Prostate gland (tissue), 2 donors: ENCODE data around the gene CD81. TPM values are rescaled to one million over a fixed set of nuclear protein-coding genes. Genes with fewer than 3 reads are reported as not detected.

Source experiments
- DNase-seq: peaks from one replicate; pipeline ENCODE4 v3.0.0-alpha.2; 2019; ENCODE audit warnings: low spot score
- H3K27ac ChIP-seq, 2 donors: fragments of 200-600 bp; sonication (generic); 2 replicates each; pipeline ENCODE4 v1.5.1; 2017 to 2019
- H3K27me3 ChIP-seq: fragments of 200-600 bp; sonication (generic); replicated peaks from 2 replicates; pipeline ENCODE4 v1.5.1; 2019; ENCODE audit not compliant: insufficient read depth
- H3K36me3 ChIP-seq, 2 donors: fragments of 200-600 bp; sonication (generic); 1 replicate in 1 of 2; 2 replicates in 1 of 2; pipeline versions ENCODE4 v1.5.1 to v1.8.1; 2017 to 2019
- H3K4me1 ChIP-seq: fragments of 200-600 bp; sonication (generic); replicated peaks from 2 replicates; pipeline ENCODE4 v1.5.1; 2019
- H3K4me3 ChIP-seq, 2 donors: fragments of 200-600 bp; sonication (generic); 2 replicates each; pipeline ENCODE4 v1.5.1; 2017 to 2019
- H3K9me3 ChIP-seq: fragments of 200-600 bp; sonication (generic); 2 replicates; pipeline ENCODE4 v1.5.1; 2017
- CTCF ChIP-seq, 4 experiments: fragments of 200-600 bp in 2 of 4; fragments of 450-650 bp in 2 of 4; sonication (generic) in 2 of 4; IDR thresholded peaks; 1 replicate in 3 of 4; 2 replicates in 1 of 4; pipeline ENCODE4 v1.5.1; 2016 to 2019; ENCODE audit warnings: antibody characterized with exemption in 4 of 4, mild to moderate bottlenecking in 2 of 4, moderate library complexity in 2 of 4
- POLR2A ChIP-seq: fragments of 450-650 bp; IDR thresholded peaks from one replicate; pipeline ENCODE4 v1.6.1; 2016; ENCODE audit warnings: antibody characterized with exemption, mild to moderate bottlenecking
- POLR2AphosphoS5 ChIP-seq: sonication (generic); formaldehyde crosslinking; IDR thresholded peaks from one replicate; pipeline ENCODE4 v1.6.1; 2017; ENCODE audit warnings: antibody characterized with exemption
- WGBS: methylation state at CpG from one replicate; pipeline ENCODE4 v1.1.5; 2018; 5-methylcytosine and 5-hydroxymethylcytosine counted together
- intact Hi-C: fragments of 100-400 bp; cut with DNase I; formaldehyde crosslinking; loops from one replicate; pipeline ENCODE4 v1.14.2; 2022
- total RNA-seq, 2 donors: library from RNA; depleted of rRNA; stranded (reverse); fragments of >200 nt; gene quantifications; one replicate each; pipeline ENCODE4 v1.1.0, GENCODE V29; 2016

Gene CD81
- total RNA-seq, 2 donors from 2014 or later, result 472 to 927 TPM

GRCh38 chr11:2423157-2424025 is 46.3 kb downstream of the CD81 start:
- Histone ChIP-seq H3K4me1 (no peaks in the 10 kb centered on the region), H3K27me3 (no peaks in the 10 kb centered on the region), H3K27ac (no peak overlapping the region), H3K36me3 (no peaks in the 10 kb centered on the region), H3K4me3 (no peak overlapping the region), H3K9me3 (no peaks in the 10 kb centered on the region)
- DNase-seq, result no peak
- intact Hi-C loops, result no loop called here
- 78% methylated on average over 26 of the region's 26 CpGs for WGBS
- no peak for TF ChIP-seq POLR2AphosphoS5
- TF ChIP-seq POLR2A, result no peak
- TF ChIP-seq CTCF (IDR thresholded peaks at IDR 0.05), result no peak

GRCh38 chr11:2424811-2425495 is 47.8 kb downstream of the CD81 start:
- no peaks in the 10 kb centered on the region for H3K9me3 ChIP-seq
- no peaks in the 10 kb centered on the region for H3K4me1 ChIP-seq
- DNase-seq, result no peak
- TF ChIP-seq POLR2AphosphoS5 (no peak), CTCF (IDR thresholded peaks at IDR 0.05) (no peak), POLR2A (no peak)
- no peak overlapping the region for H3K27ac ChIP-seq
- no peak overlapping the region for H3K4me3 ChIP-seq
- H3K36me3 ChIP-seq, result no peaks in the 10 kb centered on the region
- H3K27me3 ChIP-seq, result no peaks in the 10 kb centered on the region
- 90% methylated on average over 28 of the region's 28 CpGs for WGBS
- intact Hi-C loops, result loop anchor here (5.0 kb wide), 1 partner anchor 462 kb away; the partner anchor contains the start of gene CDKN1C

GRCh38 chr11:2425506-2425905 is 48.4 kb downstream of the CD81 start:
- WGBS, result 98% methylated on average over 8 of the region's 8 CpGs

GRCh38 chr11:2426221-2426620 is 49.1 kb downstream of the CD81 start:
- Histone ChIP-seq H3K36me3 (no peaks in the 10 kb centered on the region), H3K27ac (no peak overlapping the region), H3K9me3 (no peaks in the 10 kb centered on the region), H3K4me3 (no peak overlapping the region), H3K27me3 (no peaks in the 10 kb centered on the region), H3K4me1 (no peaks in the 10 kb centered on the region)
- TF ChIP-seq POLR2A (no peak), POLR2AphosphoS5 (no peak), CTCF (IDR thresholded peaks at IDR 0.05) (no peak)
- no peak for DNase-seq
- 93% methylated on average over 13 of the region's 13 CpGs for WGBS
- intact Hi-C loops, result loop anchor here (5.0 kb wide), 1 partner anchor 461 kb away; the partner anchor contains the start of gene CDKN1C

More at GRCh38 chr11:2425506-2425905, 48.4 kb downstream of the CD81 start:
- Histone ChIP-seq H3K36me3 (no peaks in the 10 kb centered on the region), H3K27ac (no peak overlapping the region), H3K9me3 (no peaks in the 10 kb centered on the region), H3K4me1 (no peaks in the 10 kb centered on the region), H3K27me3 (no peaks in the 10 kb centered on the region), H3K4me3 (no peak overlapping the region)
- TF ChIP-seq POLR2A, result no peak
- TF ChIP-seq CTCF (IDR thresholded peaks at IDR 0.05), result no peak
- TF ChIP-seq POLR2AphosphoS5, result no peak
- no peak for DNase-seq
- intact Hi-C loops, result loop anchor here (5.0 kb wide), 1 partner anchor 462 kb away; the partner anchor contains the start of gene CDKN1C
